GM19372 (cell line): ENCODE measurements around the gene TNRC18.

Source experiments
- ATAC-seq: cut with Tn5 transposase; IDR thresholded peaks from one replicate; pipeline ENCODE4 v1.9.1; 2021; ENCODE audit warnings: mild to moderate bottlenecking, low read depth, moderate library complexity; ENCODE audit not compliant: unreplicated experiment

The TNRC18 gene

DNA sequence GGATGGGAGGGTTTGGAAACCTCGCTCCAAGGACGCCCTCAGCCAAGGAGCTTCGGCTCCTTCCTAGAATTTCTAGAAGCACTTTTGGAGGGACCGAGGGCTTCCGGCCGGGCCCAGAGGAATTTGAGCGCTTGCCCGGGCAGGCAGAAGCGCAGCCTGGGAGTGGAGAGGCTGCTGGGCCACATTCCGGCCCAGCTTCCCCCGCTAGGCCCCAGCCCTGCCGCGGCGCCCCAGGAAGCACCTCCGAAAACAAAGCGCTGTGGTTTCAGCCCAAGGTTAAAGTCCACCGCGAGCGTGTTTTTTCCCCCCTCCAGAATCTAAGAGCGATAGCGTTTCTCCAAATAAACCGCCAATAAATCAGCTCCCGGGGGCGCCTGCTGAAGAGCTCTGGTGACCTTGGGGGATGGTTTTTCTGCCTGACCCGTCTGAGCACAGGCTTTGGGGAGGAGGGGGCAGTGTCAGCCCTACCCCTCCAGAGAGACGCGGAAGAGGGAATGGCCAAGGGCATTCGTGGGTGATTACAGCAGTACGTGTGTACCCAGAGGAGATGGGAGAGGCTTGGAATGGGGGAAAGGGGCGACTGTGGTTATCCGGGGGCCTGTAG is 5.7 kb upstream of the TNRC18 start:
- ATAC-seq, result no peak

DNA sequence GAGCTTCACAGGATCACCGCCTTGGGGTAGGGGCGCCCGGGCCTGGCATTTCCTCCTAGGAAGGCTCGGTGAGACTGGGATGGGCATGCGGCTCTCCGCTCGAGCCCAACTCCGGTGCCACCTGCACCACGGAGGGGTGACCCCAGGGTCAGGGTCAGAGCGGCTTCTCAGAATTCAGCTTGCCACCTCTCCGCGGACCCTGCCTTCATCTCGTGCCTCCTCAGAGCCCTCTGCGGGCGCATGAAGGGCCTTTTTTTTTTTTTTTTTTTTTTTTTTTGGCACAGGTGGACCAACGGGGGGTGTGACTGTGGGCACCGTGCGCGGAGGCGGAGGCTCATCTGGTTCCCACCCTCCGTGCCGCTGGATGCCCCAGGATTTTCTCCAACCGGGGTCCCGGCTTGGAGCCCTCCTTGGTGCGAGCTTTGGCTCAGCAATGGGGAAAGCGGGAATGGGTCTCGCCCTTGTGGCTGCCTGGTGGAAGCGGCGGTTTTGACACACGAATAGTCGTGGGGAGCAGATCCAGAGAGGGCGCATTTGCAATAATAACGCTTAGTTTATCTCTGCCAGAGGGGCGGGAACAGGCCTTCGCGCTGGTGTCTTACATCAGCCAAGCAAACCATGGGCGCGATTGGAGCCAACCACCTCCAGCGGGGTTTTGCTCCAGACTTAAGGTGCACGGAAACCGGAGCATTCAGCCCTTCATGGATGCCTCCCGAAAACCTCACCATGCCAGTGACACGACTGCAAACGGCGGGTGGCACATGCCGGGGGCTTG is 5.0 kb upstream of the TNRC18 start:
- ATAC-seq, result no peak

DNA sequence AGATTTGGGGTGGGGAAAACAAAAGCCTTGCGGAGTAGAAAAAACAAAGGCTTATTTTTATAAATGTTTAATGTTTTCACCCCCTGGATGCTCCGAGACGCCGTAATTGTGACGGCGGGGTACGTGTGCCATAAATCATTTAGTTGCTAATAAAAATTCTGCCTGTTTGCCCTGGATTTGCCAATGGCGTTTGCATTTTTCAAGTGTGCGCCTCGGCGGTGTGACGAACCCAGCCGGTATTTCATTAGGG is 2.5 kb upstream of the TNRC18 start:
- ATAC-seq, result no peak

DNA sequence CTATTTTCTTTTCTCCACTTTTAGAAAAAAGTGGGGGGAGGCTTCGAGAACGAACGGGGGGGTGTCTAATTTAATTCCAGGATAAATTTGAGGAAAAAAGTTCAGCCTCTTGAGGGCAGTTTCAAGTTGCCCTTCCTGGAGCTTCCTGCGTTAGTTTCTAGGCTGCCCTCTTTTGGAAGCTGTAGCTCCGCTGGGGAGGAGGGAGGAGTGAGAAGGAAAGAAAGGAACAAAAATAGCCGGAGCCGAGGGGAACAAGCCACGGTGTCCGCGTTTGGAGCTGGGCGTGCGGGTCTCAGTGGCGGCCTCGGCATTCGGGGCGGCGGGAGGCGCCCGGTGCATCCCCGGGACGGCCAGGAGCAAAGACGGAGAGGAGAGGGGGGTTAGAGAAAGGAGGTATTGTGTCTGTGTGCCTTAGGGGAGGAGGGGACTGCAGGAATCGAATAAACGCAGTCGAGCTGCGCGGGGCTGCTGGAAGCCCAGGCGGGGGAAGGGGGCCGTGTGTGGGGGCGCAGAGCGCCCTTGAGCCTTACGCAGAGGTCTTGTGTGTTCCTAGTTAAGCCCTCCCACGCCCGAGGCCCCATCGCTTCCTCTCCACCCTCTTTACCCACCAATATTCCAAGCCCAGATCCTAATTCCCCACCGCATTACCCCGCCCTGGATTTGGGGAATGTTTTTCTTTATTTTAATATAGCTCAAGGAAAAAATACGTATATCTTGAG is 2.0 kb upstream of the TNRC18 start:
- ATAC-seq, result no peak

DNA sequence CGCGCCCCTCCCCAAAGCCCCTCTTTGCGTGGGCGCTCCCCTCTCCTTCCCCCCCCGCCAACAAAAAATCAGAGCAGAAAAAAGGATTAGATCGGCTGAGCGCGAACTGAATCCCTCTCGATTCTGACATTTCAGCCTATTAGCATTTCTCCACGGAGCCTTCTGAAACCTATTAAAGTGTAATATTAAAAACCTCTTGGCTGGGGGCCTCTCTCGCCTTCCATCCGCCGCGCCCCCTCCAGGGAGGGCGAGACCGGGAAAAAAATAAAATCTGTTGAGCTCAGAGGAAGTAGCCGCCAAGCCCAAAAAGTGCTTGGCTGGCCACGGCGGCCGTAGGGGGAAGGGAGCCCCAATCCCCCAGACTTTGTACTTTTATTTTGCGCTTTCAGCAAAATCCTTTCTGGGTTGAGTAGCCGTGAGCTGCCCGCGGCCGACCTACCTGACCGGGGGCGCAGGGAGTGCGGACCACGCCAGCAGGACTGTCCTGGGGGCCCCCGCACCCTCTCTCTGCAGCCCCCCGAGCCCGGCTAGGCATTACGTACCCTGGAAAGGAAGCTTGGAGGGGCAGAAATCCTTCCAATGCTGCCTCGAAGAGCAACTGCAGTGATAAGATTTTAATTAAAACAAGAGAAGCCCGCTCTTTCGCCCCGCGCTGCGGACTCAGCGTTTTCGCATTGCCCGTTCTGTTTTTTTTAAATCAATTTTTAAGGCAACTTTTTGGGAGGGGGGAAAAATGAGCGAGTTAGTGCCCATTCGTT is 1.3 kb upstream of the TNRC18 start:
- no peak for ATAC-seq

DNA sequence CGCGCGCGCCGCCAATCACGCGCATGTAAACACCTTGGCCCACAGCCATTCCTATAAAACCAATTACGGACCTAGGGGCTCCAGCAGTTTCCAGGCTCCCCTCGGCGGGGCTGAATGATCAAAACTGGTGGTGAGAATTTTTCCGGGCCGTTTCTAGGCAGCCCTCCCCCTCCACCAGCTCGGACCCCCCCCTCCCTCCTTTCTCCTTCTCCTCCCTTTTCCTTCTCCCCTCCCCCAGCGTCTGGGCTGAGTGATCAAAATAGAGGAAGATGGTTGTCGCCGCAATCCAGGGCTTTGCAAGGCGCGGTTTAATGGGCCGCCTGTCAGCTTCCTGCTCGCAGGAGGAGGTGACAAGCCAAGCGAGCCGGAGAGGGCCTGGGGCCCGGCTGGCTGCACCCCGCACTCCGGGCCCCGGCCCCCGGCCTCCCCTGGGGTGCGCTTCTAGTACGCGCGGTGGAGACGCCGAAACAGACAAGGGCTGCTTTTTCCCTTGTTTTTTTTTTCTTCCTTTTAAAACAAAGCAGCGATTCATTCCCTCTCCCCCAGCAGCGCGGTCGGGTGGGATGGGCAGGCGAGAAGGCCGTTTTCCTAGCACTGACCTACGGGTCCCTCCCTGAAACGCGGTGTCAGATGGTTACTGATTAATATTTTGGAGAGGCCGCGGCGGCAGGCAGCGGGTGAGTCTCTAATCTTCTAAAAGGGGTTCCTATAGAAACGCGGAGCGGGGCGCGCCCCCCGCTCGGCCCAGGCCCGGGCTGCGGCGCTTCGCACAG is 528 bp upstream of the TNRC18 start:
- no peak for ATAC-seq

DNA sequence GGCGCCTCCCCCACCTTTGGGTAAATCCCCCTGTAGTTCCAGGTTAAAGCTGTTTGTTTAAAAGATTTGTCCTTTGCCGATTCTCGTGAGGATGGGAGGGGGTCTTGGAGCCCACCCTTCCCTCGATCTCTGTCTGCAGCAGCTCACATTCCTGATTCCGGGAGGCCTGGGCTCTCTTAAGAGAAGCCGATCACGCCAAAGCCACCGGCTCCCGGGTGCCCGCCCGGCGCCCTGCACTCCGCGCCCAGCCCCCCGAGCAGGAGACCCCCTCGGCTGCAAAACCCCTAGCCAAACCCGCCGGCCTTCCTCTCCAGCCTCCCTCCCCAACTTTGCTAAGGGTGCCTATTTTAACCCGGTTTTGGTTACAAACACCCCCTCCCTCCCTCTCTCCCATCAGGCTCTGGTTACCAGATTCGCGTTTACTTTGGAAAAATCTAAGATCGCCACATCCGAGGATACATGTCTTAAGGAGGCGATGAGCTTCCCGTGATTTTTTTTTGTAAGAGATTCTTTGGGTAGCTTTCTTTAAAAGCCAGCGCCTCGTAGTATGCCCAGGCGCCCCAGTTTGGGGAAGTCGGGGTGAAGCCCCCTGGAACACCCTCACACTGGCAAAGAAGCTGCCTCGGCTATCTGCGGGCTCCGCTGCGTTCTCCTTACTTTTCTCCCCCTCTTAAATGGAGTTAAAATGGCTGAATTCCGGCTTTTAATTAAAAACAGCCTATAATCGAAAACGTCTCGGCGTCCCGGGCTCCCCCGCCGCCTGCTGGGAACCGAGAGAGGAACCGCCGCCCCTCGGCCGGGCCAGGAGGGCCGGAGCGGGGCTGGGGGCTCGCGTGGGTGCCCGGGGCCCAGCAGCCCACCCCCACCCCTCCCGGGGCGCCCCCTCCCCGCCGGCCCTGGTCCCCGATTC is 983 bp downstream of the TNRC18 start:
- no peak for ATAC-seq

DNA sequence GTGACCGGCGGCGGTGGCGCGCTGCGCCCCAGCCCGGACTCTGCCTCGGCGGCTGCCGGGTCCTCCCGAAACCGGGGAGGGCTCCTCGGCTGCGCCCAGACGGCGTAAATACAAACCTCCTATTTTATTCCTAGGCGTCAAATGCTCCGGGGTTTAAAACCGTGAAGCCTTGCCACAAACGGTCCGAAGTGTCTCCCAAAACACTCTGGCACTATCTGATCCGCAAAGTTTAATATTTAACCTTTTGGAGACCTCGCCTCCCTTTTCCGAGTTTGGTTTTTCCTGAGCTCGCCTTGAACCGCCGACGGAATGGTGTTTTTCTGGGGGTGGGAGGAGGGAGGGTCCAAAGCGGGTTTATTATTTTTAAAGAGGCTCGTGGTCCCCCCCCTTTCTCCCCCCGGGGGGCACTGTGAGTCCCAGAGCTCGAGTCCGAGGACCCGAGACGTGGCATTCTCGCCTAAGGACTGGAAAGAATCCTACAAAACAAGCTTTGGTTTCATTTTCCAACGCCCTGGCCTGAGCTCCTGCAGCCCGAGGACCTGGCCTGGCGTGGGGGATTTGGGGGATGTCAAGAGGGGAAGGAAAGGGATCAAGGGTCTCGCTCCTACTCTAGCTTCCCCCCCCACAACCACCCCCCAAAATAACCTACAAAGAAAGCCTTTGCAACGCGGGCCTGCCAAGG is 1.8 kb downstream of the TNRC18 start:
- ATAC-seq, result no peak

DNA sequence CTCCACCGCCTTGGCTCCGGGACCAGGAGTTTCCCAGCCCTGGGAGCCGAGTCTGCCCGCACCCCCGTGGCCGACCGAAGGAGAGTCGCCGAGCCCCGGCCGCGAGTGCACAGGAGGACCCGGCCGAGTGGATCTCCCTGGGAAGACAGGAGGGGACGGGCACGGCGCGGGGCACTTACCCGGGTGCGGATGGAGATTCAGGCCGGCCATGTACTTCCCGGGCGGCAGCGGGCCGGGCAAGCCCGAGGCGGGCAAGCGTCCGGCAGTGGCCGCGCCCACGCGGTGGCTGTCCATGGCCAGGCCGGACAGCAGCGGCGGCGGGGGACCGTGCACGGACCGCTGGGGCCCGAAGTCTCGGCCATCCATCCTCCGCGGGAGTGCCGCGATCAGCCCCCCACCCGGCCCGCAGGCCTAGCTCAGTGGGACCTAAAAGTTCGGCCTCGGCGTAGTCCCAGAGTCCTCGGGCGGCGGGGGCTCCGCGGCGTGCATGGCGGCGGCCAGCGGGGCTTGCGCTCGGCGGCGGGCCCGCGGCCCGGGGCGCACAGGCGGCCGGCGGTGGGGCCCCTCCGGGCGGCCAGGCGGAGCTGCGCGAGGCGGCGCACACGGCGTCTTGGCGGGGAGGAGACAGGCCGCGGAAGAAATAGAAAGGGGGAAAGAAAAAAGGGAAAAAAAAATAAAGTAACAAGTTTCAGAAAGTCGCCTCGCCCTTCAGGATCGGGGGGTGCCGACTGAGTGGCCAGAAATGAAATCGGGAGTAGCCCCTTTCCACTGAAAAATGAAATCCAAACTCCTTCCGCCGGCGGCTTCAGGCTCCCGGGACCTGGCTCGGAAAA is 2.5 kb downstream of the TNRC18 start:
- ATAC-seq, result no peak

DNA sequence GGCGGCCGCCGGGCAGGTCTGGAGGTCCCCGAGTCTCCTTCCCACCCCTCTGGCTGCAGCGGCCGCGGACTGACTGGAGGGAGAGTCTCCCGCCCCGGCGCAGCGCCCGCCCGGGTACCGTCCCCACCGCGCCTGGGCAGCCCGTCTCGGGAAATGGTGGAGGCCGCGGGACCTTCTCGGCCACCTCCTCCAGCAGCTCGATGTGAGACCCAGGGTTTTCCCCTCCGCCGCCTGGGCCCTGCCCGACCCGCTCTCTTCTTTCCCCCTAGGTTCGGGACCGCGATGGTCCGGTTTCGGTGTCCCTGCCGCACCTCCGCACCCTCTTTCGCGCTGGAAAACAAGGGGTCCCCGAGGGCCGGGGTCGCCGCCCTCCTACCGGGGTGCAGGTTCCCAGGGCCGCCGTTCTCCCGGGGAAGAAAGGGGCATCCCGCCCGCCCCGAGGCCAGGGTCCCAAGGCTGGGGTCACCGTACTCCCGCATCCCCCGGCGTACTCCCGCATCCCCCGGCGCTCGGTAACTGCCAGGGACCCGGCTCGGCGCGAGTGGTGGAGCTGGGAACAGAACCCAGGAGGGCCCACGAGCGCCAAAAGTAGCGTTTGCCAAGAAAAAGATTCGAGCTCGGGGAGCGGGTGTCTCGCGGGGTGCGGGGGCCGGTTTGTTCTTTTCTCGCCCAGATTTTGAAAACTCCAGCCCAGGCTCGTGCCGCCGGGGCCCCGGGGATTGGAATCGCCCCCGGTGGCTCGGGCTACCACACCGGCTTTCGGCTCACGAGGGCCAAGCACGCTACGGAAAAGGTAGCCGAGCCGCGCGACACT is 3.4 kb downstream of the TNRC18 start:
- ATAC-seq, result no peak

DNA sequence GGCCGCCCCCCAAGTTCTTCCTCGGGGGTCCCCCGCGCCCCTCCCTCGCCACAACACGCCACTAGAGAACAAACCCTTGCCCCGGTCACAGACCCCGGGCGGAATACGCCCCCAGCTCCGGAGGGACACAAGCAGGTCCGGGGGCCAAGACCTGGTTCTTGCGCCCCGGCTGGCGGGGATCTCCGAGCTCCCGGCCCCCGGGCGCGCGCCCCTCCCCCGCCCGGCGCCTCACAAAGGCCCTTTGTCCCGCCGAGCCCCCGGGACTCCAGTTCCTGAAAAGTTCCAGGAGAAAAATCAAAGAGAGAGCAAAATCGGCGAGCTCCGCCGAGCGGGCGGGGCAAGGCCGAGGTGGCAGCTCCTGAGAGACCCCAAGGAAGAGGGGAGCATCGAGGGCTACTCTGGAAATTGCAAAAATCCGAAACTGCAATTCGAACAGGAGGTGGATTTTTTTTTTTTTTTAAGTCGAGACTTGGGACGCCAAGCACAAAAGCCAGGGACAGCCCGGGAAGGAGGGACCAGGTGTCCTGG is 4.0 kb downstream of the TNRC18 start:
- ATAC-seq, result no peak

DNA sequence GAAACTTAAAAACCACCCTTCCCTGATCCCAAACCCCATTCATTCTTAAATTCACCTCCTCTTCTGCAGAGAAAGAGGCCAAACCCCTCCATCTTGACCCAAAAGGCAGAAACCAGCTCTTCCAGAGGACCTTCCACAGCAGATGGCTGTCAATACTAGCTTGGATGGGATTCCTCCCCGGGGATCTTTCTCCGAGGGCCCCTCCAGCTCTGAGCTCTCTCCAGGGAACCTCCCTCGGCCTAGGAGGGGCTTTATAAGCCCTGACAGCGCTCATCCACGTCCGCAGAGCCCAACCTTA is 5.4 kb downstream of the TNRC18 start:
- ATAC-seq, result no peak

DNA sequence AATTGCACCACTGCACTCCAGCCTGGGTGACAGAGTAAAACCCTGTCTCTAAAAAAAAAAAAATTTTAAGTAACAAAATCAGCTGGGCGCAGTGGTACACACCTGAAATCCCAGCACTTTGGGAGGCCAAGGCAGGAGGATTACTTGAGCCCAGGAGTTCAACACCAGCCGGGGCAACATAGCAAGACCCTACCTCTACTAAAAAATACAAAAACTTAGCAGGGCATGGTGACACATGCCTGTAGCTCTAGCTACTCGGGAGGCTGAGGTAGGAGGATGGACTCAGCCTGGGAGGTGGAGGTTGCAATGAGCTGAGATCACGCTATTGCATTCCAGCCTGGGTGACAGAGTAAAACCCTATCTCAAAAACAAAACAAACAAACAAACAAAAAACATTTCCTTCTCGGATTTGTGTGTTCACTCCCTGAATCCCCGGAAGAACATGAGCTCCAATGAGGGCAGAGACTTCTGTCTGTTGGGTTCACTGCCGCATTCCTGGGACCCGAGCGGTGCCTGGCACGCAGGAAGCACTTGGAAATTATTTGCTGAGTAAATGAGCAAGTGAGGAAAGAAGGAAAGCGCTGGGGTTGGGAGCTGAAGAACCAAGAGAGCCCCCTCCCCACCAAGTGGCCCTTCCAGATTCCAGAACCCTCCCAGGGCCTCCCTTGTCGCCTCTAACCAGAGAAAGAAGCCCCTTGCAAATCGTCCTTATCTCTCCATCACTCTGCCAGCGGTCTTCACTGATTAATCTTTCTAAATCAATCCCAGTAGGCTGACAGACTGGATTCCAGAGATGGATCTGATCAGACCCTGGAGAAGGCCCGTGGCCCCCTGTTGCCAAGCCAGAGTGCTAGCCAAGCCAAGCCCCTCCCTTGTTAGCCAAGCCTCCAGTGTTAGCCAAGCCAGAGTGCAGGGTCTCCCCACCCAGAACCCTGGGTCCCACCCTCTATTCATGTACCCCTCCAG is 6.2 kb downstream of the TNRC18 start:
- ATAC-seq, result no peak

DNA sequence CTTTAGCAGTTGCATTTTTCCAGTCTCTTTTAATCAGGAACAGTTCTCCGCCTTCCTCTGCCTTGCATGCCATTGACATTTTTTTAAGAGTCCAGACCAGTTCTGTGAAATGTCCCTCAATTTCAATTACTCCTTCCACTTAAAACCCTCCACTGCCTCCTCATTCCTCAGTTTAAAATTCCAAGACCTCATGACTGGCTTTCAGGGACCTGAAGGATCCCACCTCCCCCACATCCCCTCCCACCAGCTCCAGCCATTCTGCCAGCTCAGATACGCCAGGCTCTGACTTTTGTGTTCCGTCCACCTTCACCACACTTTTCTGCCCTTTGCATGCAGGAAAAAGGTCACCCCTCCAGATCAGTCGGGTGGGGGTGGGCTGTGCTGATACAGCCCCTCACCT is 8.7 kb downstream of the TNRC18 start:
- ATAC-seq, result no peak

DNA sequence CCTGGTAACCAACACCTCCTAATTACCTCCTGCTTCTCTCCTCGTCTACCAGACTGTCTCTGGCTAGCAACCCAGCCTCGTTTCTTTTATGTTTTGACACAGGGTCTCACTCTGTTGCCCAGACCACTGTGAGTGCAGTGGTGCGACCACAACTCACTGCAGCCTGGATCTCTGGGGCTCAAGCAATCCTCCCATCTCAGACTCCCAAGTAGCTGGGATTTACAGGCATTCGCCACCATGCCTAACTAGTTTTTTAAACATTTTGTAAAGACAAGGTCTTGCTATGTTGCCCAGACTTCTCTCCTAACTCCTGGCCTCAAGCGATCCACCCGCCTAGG is 10.2 kb downstream of the TNRC18 start:
- no peak for ATAC-seq

DNA sequence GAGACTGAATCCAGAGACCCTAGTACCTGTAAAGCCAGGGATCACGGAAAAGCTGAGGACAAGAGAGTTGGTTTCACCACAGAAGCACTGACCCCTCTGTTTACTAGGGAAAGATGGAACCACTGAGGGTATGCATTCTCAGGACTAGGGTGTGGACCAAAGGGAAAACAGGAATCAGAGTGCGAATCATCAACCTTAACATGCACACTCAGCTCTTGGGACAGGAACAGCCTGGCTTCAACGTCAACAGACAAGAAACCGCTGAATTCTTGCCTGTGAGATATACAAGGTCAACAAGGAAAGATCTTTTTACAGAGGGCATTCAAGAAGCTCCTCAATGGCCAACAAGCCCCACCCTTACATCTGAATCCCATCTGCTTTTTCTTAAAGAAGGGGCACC is 14.9 kb downstream of the TNRC18 start:
- no peak for ATAC-seq
